Measurements from ENCODE around the gene BRD3OS.

DNA sequence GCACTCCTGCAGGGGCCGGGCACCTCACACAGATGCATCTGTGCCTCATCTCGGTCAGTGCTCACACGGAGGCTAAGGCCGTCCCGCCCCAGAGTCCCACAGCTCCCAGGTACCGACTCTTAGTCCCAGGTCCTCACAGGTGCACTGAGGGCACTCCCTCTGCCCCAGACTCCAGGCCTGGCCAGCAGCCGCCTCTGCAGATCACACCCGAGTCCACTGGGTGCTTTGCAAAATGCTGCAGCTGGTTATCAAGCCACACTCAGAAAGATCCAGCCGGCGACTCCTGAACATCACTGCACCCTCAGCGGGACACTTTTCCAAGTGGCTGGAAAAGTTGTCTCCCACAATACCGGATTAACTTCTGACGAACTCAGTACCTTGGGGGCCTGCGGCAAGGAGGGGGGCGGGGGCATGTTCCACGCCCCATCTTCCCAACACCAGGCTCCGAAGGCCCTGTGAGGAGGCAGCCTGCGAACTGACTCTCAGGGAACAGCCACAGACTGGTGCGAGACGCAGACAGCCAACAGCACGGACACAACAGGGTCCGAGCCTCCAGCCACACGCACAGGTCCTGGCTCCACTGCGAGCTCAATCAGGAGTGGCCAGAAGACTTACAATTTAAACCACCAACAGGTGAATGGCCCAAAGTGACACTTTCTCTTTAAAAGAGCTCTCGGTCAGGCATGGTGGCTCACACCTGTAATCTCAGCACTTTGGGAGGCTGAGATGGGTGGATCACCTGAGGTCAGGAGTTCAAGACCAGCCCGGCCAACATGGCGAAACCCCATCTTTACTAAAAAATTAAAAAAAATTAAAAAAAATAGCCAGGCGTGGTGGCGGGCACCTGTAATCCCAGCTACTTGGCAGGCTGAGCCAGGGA lies 38.5 kb downstream of the BRD3OS start:
- no peak for TF ChIP-seq REST (IDR thresholded peaks at IDR 0.05; ENCODE audit: unreplicated experiment)
- no peak; the same call in 1 of the 2 replicates for TF ChIP-seq POLR2AphosphoS5 (IDR thresholded peaks at IDR 0.05; ENCODE audit: low read depth)
- TF ChIP-seq CTCF (conservative IDR thresholded peaks at IDR 0.05; ENCODE audit: low read depth in 2 of 2): no peak
- TF ChIP-seq EZH2phosphoT487 (IDR thresholded peaks at IDR 0.05; ENCODE audit: unreplicated experiment): no peak
- no peak for TF ChIP-seq EZH2 (IDR thresholded peaks at IDR 0.05; ENCODE audit: low read depth, unreplicated experiment)
- no peak for TF ChIP-seq JUNB (IDR thresholded peaks at IDR 0.05; ENCODE audit: unreplicated experiment)
- TF ChIP-seq, protein P1, sequence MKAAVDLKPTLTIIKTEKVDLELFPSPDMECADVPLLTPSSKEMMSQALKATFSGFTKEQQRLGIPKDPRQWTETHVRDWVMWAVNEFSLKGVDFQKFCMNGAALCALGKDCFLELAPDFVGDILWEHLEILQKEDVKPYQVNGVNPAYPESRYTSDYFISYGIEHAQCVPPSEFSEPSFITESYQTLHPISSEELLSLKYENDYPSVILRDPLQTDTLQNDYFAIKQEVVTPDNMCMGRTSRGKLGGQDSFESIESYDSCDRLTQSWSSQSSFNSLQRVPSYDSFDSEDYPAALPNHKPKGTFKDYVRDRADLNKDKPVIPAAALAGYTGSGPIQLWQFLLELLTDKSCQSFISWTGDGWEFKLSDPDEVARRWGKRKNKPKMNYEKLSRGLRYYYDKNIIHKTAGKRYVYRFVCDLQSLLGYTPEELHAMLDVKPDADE (IDR thresholded peaks at IDR 0.05): no peak
